HEK293 (cell line): ENCODE data around the gene TDP1.

Experiments used
- CTCF ChIP-seq: fragments of 450-650 bp; formaldehyde crosslinking; IDR thresholded peaks from 2 replicates; pipeline ENCODE4 v1.5.1; 2016; ENCODE audit warnings: missing biosample characterization, missing genetic modification characterization
- EGR2 ChIP-seq: fragments of 450-650 bp; formaldehyde crosslinking; IDR thresholded peaks from 2 replicates; pipeline ENCODE4 v1.5.1; 2016; ENCODE audit warnings: low read depth, missing biosample characterization, missing genetic modification characterization
- HOXA7 ChIP-seq: sonication (generic); formaldehyde crosslinking; IDR thresholded peaks from 2 replicates; pipeline ENCODE4 v1.8.1; 2022; ENCODE audit warnings: missing genetic modification reagents, borderline replicate concordance
- KLF9 ChIP-seq: fragments of 450-650 bp; formaldehyde crosslinking; IDR thresholded peaks from 2 replicates; pipeline ENCODE4 v1.5.1; 2016; ENCODE audit warnings: missing biosample characterization, missing genetic modification characterization, low read depth
- ZBTB21 ChIP-seq: fragments of 450-650 bp; formaldehyde crosslinking; IDR thresholded peaks from 2 replicates; pipeline ENCODE4 v1.5.1; 2017; ENCODE audit warnings: missing biosample characterization, missing genetic modification characterization
- ZFP41 ChIP-seq: fragments of 450-650 bp; formaldehyde crosslinking; IDR thresholded peaks from 2 replicates; pipeline ENCODE4 v1.5.1; 2016; ENCODE audit warnings: missing biosample characterization, missing genetic modification characterization, borderline replicate concordance
- ZNF211 ChIP-seq: fragments of 450-650 bp; formaldehyde crosslinking; IDR thresholded peaks from 2 replicates; pipeline ENCODE4 v1.5.1; 2016; ENCODE audit warnings: low read depth, missing biosample characterization, missing genetic modification characterization
- ZNF274 ChIP-seq, 2 experiments: fragments of 200-500 bp in 1 of 2; fragments of 450-650 bp in 1 of 2; sonication (Bioruptor generic) in 1 of 2; formaldehyde crosslinking in 1 of 2; IDR thresholded peaks; 2 replicates each; pipeline versions ENCODE4 v1.5.1 to v1.6.1; 2014 to 2016; ENCODE audit warnings: borderline replicate concordance in 1 of 2, inconsistent platforms in 1 of 2, low read length in 1 of 2, missing biosample characterization in 1 of 2, missing genetic modification characterization in 1 of 2
- ZNF48 ChIP-seq: fragments of 450-650 bp; formaldehyde crosslinking; IDR thresholded peaks from 2 replicates; pipeline ENCODE4 v1.5.1; 2016; ENCODE audit warnings: missing biosample characterization, missing genetic modification characterization
- ZNF530 ChIP-seq: fragments of 450-650 bp; formaldehyde crosslinking; IDR thresholded peaks from 2 replicates; pipeline ENCODE4 v1.5.1; 2016; ENCODE audit warnings: low read depth, missing biosample characterization, missing genetic modification characterization

- TF ChIP-seq ZNF211 (tag by site-specific recombination) (no peak), ZNF274 (IDR thresholded peaks at IDR 0.05; ENCODE audit: low read length) (no peak), ZNF274 (tag by site-specific recombination; IDR thresholded peaks at IDR 0.05; ENCODE audit: borderline replicate concordance) (no peak), ZNF48 (tag by site-specific recombination) (no peak), ZNF530 (tag by site-specific recombination) (no peak), ZBTB21 (tag by site-specific recombination) (no peak), EGR2 (tag by site-specific recombination) (no peak), ZFP41 (tag by site-specific recombination) (no peak), KLF9 (tag by site-specific recombination) (no peak), CTCF (no peak), HOXA7 (CRISPR knock-in tag) (no peak)
Measured at GRCh38 chr14:89927186-89927865, 28.4 kb upstream of the TDP1 start.
